Measurements from ENCODE around the gene AMOT.
A peak's percentile ranks its signal among the peaks of the same experiment; 100 is the strongest.

AMOT gene

GRCh38 chrX:112731793-112732192, 108.8 kb downstream of the AMOT start:
- DNase-seq: peak in 2 of 4 experiments; percentile 1 to 8
